Nucleus accumbens (tissue), 56 donors: ENCODE data around the gene CACNA1F.
A peak's percentile ranks its signal among the peaks of the same experiment; 100 is the strongest.

Experiments used
- DNase-seq, 56 donors: peaks; one replicate each; lab custom pipeline; 2025; lab: John Stamatoyannopoulos, UW

CACNA1F gene

GRCh38 chrX:49160908-49161307, 72.2 kb downstream of the CACNA1F start:
- DNase-seq: no peak

- peak in 1 of 56 donors; percentile 1 for DNase-seq
Observed at GRCh38 chrX:49157194-49157593, 75.9 kb downstream of the CACNA1F start.

- peak; percentile 8 to 90 (median 76) for DNase-seq
Observed at GRCh38 chrX:49155900-49156837, 77.0 kb downstream of the CACNA1F start.

- peak in 23 of 56 donors; percentile 1 to 46 (median 12) for DNase-seq
Observed at GRCh38 chrX:49155243-49155899, 77.8 kb downstream of the CACNA1F start.
